Gastrocnemius medialis (tissue), 4 donors: ENCODE measurements around the gene MDFIC.

Experiments
- POLR2A ChIP-seq, 2 donors: fragments of 450-650 bp; IDR thresholded peaks; one replicate each; pipeline ENCODE4 v1.6.1; 2017; ENCODE audit warnings: antibody characterized with exemption in 2 of 2, mild to moderate bottlenecking in 2 of 2, moderate library complexity in 2 of 2
- TF ChIP-seq, protein P1 (sequence below), 5 experiments: fragments of 450-650 bp in 3 of 5; fragments of 200-600 bp in 2 of 5; sonication (generic) in 2 of 5; IDR thresholded peaks in 4 of 5; conservative IDR thresholded peaks in 1 of 5; 1 replicate in 4 of 5; 2 replicates in 1 of 5; pipeline ENCODE4 v1.5.1; 2016 to 2019; ENCODE audit warnings: antibody characterized with exemption in 5 of 5, mild to moderate bottlenecking in 3 of 5, moderate library complexity in 3 of 5

DNA sequence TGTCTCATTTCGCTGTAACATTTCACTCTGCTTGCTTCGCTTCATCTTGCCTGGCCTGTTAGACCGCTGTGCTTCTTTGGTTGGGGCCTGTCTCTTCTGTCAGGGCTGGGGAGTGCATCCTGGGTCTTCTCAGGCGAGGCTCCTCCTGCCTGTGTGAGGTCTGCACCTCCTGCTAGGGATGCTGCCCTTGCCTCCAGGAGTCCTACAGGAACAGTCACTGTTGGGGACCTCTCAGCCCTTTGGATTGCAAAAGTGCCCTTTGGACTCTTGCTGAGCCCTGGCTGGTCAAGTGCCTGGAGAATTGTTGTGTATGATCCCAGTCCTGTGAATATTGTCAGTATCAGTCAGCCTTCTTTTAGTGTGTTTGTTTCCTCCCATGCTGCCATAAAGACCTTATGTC lies 84.1 kb downstream of the MDFIC start:
- TF ChIP-seq, protein P1, sequence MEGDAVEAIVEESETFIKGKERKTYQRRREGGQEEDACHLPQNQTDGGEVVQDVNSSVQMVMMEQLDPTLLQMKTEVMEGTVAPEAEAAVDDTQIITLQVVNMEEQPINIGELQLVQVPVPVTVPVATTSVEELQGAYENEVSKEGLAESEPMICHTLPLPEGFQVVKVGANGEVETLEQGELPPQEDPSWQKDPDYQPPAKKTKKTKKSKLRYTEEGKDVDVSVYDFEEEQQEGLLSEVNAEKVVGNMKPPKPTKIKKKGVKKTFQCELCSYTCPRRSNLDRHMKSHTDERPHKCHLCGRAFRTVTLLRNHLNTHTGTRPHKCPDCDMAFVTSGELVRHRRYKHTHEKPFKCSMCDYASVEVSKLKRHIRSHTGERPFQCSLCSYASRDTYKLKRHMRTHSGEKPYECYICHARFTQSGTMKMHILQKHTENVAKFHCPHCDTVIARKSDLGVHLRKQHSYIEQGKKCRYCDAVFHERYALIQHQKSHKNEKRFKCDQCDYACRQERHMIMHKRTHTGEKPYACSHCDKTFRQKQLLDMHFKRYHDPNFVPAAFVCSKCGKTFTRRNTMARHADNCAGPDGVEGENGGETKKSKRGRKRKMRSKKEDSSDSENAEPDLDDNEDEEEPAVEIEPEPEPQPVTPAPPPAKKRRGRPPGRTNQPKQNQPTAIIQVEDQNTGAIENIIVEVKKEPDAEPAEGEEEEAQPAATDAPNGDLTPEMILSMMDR (IDR thresholded peaks at IDR 0.05 in 4 of 5, conservative IDR thresholded peaks at IDR 0.05 in 1 of 5), result no peak
- no peak for TF ChIP-seq POLR2A (IDR thresholded peaks at IDR 0.05)
